GM18505 (cell line): ENCODE data around the gene STRN3.

Experiments
- ATAC-seq: cut with Tn5 transposase; IDR thresholded peaks from one replicate; pipeline ENCODE4 v1.9.1; 2021; ENCODE audit not compliant: unreplicated experiment
- POLR2A ChIP-seq: IDR thresholded peaks from 4 replicates; pipeline ENCODE4 v1.6.1; 2011; ENCODE audit warnings: borderline replicate concordance; ENCODE audit not compliant: insufficient read depth, insufficient read length; ENCODE audit errors: extremely low read depth

Gene STRN3

GRCh38 chr14:30875788-30876053 is 150.5 kb downstream of the STRN3 start:
- no peak for TF ChIP-seq POLR2A
- no peak for ATAC-seq

GRCh38 chr14:30874999-30875787 is 151.0 kb downstream of the STRN3 start:
- peak; percentile 29 for ATAC-seq
- no peak for TF ChIP-seq POLR2A

- ATAC-seq = peak; percentile 69
- no peak for TF ChIP-seq POLR2A
These were observed 151.8 kb downstream of the STRN3 start, which contains the start of gene COCH for GRCh38 chr14:30874120-30874998. TSS of gene COCH (plus strand) at chr14:30874559. CDS start at chr14:30874939, 380 bp downstream.

DNA sequence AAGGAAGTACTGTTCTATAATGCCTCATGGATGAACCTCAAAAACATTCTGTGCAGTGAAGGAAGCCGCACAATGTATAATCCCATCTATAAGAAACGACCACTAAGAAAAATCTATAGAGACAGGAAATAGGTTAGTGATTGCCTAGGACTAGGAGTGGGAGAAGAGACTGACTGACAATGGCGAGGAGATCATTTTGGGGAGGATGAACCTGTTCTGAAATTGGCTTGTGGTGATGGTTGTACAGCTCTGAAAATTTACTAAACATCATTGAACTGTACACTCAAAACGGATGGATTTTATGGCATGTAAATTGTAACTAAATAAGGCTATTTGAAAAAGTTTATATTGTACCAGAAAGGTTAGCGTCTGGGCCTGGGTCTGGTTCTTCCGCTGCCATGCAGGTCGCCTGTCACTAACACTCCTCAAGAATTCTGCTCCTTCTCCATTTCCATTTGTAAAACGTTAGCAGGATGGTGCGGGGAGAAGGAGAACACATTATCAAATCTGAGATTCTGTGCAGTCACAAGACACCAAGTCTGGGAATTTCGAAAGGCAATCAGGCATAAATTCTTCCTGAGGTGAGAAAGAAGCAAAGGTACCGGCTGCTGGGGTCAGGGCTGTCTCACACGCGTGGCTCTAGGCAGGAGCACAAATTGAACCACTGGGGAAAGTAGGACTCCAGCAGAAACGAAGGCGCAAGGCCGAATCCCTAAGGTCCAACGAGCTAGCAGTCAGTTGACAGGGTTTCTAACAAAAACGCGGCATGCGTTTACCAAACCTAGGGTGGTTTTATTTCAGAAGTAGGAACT is 152.7 kb downstream of the STRN3 start:
- no peak for ATAC-seq
- TF ChIP-seq POLR2A = no peak

DNA sequence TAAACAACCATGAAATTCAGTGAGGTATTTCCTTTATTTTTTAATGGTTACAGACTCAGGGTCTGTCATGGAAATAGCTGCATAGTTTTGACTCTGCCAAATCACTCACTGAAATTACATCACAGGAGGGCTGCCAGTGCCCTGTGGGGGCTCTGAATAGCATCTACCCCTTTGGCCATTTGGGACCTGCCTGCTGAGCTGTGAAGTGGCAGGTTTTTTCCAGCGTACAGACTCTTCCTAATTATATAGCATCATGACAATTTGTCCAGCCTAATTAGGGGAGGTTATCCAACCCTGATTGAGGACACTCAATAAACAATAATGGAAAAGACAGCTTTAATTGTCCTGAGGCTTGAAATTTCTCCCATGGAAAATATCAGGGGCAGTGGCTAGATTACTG is 153.6 kb downstream of the STRN3 start:
- no peak for TF ChIP-seq POLR2A

GRCh38 chr14:30869551-30870155 is 156.5 kb downstream of the STRN3 start:
- no peak for ATAC-seq
- TF ChIP-seq POLR2A = no peak

More for the DNA sequence above, 153.6 kb downstream of the STRN3 start:
- no peak for ATAC-seq

DNA sequence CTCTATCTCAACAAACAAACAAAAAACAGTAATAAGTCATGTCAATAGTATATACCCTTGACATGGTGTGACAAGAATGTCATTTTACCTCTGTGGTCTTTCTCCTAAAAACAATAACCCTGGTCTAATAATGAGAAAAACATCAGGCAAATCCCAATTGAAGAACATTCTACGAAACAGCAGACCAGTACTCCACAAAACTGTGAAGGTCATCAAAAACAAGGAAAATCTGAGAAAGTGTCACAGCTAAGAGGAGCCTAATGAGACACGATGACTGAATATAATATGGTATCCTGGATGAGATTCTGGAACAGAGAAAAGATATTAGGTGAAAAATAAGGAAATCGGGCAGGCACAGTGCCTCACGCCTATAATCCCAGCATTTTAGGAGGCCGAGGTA is 157.4 kb downstream of the STRN3 start:
- no peak for ATAC-seq
- TF ChIP-seq POLR2A = no peak

GRCh38 chr14:30864934-30865333 is 161.2 kb downstream of the STRN3 start:
- no peak for ATAC-seq
- TF ChIP-seq POLR2A = no peak

GRCh38 chr14:30861200-30861599 is 165.0 kb downstream of the STRN3 start:
- ATAC-seq = no peak
- no peak for TF ChIP-seq POLR2A

- ATAC-seq = no peak
These were observed 170.7 kb downstream of the STRN3 start for GRCh38 chr14:30855345-30856037.

DNA sequence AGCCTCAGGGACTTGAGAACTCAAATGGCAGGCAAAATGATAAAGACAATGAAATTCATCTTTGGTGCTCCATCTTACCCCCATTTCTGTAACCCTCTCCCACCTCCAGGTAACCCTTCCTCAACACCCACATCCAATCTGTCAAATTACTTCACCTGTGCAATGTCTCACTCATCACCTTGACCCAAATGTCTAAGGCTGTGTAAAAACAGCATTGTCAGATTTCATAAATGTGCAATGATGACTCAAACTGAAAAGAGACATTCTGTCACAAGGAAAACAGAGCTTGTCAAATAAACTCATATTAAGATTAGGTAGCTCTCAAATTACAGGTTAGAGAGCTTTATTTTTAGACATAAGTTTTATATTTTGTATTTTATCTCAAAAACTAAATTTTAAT is 171.7 kb downstream of the STRN3 start:
- TF ChIP-seq POLR2A = no peak
- ATAC-seq = no peak

More at GRCh38 chr14:30855345-30856037, 170.7 kb downstream of the STRN3 start:
- TF ChIP-seq POLR2A = no peak

- TF ChIP-seq POLR2A = no peak
- ATAC-seq = no peak
These were observed 172.2 kb downstream of the STRN3 start for GRCh38 chr14:30853946-30854345.

DNA sequence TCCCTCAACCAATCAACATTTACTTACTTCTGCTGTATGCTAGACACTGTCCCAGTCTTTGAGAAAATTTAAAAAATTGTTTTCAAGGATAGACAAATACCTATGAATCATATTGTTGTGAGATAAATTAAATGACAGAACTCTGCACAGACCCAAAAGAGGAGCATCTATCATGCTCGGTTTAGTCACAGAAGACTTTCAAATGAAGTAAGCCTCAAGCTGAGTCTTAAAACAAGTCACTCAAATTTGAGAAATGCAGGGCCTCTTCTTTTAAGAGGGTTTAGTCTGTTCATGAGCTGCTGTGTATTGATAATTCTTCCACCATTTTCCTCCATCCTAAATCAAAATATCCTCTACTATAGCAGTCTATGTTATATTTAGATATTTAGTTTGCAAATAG is 176.2 kb downstream of the STRN3 start:
- TF ChIP-seq POLR2A = no peak

GRCh38 chr14:30849354-30849753 is 176.8 kb downstream of the STRN3 start:
- peak; percentile 91 for ATAC-seq
- TF ChIP-seq POLR2A = no peak

More for the DNA sequence above, 176.2 kb downstream of the STRN3 start:
- no peak for ATAC-seq
